Fibroblast of mammary gland (primary cell): Measurements from ENCODE around the gene FGGY.
A peak's percentile ranks its signal among the peaks of the same experiment; 100 is the strongest.

ENCODE experiments used
- DNase-seq: peaks from one replicate; pipeline ENCODE4 v3.0.0-alpha.2; 2010; ENCODE audit warnings: low read depth
- H3K4me3 ChIP-seq: 2 replicates; pipeline ENCODE4 v1.5.1; 2011; ENCODE audit warnings: low read depth, mild to moderate bottlenecking, low read length, moderate library complexity; ENCODE audit not compliant: control insufficient read depth
- CTCF ChIP-seq: conservative IDR thresholded peaks from 2 replicates; pipeline ENCODE4 v1.5.1; 2011; ENCODE audit warnings: low read depth, low read length, inconsistent platforms; ENCODE audit not compliant: control insufficient read depth, insufficient read depth

The FGGY gene

GRCh38 chr1:59686574-59686973 is 389.7 kb downstream of the FGGY start:
- no peak for TF ChIP-seq CTCF
- H3K4me3 ChIP-seq, result no peak overlapping the region
- no peak for DNase-seq

GRCh38 chr1:59687081-59687480 is 390.2 kb downstream of the FGGY start:
- TF ChIP-seq CTCF, result no peak
- no peak overlapping the region for H3K4me3 ChIP-seq
- DNase-seq, result no peak

GRCh38 chr1:59688976-59689375 is 392.1 kb downstream of the FGGY start:
- TF ChIP-seq CTCF, result no peak
- no peak for DNase-seq
- no peak overlapping the region for H3K4me3 ChIP-seq

- DNase-seq, result no peak
- TF ChIP-seq CTCF, result no peak
- no peak overlapping the region for H3K4me3 ChIP-seq
Measured at GRCh38 chr1:59689730-59690129, 392.8 kb downstream of the FGGY start.

GRCh38 chr1:59690171-59690930 is 393.5 kb downstream of the FGGY start:
- no peak for TF ChIP-seq CTCF
- no peak for DNase-seq
- no peak overlapping the region for H3K4me3 ChIP-seq

GRCh38 chr1:59691261-59691660 is 394.4 kb downstream of the FGGY start:
- TF ChIP-seq CTCF, result no peak
- no peak overlapping the region for H3K4me3 ChIP-seq
- peak; percentile 69 for DNase-seq
